ENCODE results near the gene FBXL16. TPM values are rescaled to one million over a fixed set of nuclear protein-coding genes. Genes with fewer than 3 reads are reported as not detected.

FBXL16 gene
- total and polyA plus RNA-seq, 2 of the 13 experiments (the other 11 are each of a cell fraction or from before 2014, with no cell fraction given): 0.22 to 2.0 TPM

- TF ChIP-seq HIC2 (CRISPR knock-in tag; IDR thresholded peaks at IDR 0.05; ENCODE audit: low read depth) (no peak), POLR2AphosphoS5 (IDR thresholded peaks at IDR 0.05; ENCODE audit: low read depth, low read length) (peak; percentile 49), NCOA2 (CRISPR knock-in tag; IDR thresholded peaks at IDR 0.05) (peak; percentile 36; the same call in 1 of the 2 replicates), KDM1A (CRISPR knock-in tag; IDR thresholded peaks at IDR 0.05) (no peak; the same call in 1 of the 2 replicates), GLI4 (CRISPR knock-in tag; IDR thresholded peaks at IDR 0.05; ENCODE audit: borderline replicate concordance) (peak; percentile 84; the same call in 1 of the 2 replicates), ZNF567 (CRISPR knock-in tag; IDR thresholded peaks at IDR 0.05; ENCODE audit: borderline replicate concordance) (no peak), ZNF468 (CRISPR knock-in tag; IDR thresholded peaks at IDR 0.05) (no peak), ZNF260 (CRISPR knock-in tag; IDR thresholded peaks at IDR 0.05; ENCODE audit: borderline replicate concordance, low read depth) (no peak), KLF9 (CRISPR knock-in tag; IDR thresholded peaks at IDR 0.05; ENCODE audit: low read depth) (no peak), CCDC6 (CRISPR knock-in tag; IDR thresholded peaks at IDR 0.05) (peak; percentile 39), TCF7 (IDR thresholded peaks at IDR 0.05; ENCODE audit: low read depth) (no peak), BRCA1 (CRISPR knock-in tag; IDR thresholded peaks at IDR 0.05) (no peak), ZNF432 (CRISPR knock-in tag; IDR thresholded peaks at IDR 0.05; ENCODE audit: borderline replicate concordance) (no peak), MIXL1 (CRISPR knock-in tag; IDR thresholded peaks at IDR 0.05) (peak; percentile 55; the same call in 1 of the 2 replicates), ZNF296 (CRISPR knock-in tag; conservative IDR thresholded peaks at IDR 0.05) (no peak), IRX3 (CRISPR knock-in tag; IDR thresholded peaks at IDR 0.05; ENCODE audit: borderline replicate concordance, low read depth) (no peak), DNMT3B (CRISPR knock-in tag; conservative IDR thresholded peaks at IDR 0.05) (no peak), SRSF9 (IDR thresholded peaks at IDR 0.05; ENCODE audit: borderline replicate concordance, insufficient read depth, low read depth, low read length, poor library complexity, severe bottlenecking) (no peak), CC2D1A (CRISPR knock-in tag; IDR thresholded peaks at IDR 0.05) (no peak), MNT (IDR thresholded peaks at IDR 0.05) (peak; percentile 10; the same call in 1 of the 2 replicates), ZNF703 (CRISPR knock-in tag; IDR thresholded peaks at IDR 0.05; ENCODE audit: borderline replicate concordance) (no peak; the same call in 1 of the 2 replicates), ETS1 (CRISPR knock-in tag; IDR thresholded peaks at IDR 0.05) (no peak), HNF1B (CRISPR knock-in tag; IDR thresholded peaks at IDR 0.05) (peak; percentile 47; the same call in 1 of the 2 replicates), RFX1 (IDR thresholded peaks at IDR 0.05) (peak; percentile 12; the same call in 1 of the 2 replicates), SUZ12 (IDR thresholded peaks at IDR 0.05; ENCODE audit: low read depth, low read length) (no peak), ZFAT (CRISPR knock-in tag; conservative IDR thresholded peaks at IDR 0.05) (no peak)
These were observed 35.3 kb upstream of the FBXL16 start, which contains the start of gene CIAO3 (continued) for GRCh38 chr16:740764-741505.
